K562 (cell line): ENCODE measurements around the gene REG4. TPM values are rescaled to one million over a fixed set of nuclear protein-coding genes. Genes with fewer than 3 reads are reported as not detected.
A peak's percentile ranks its signal among the peaks of the same experiment; 100 is the strongest.

Source experiments
- COPS2 ChIP-seq: fragments of 450-650 bp; conservative IDR thresholded peaks from 2 replicates; pipeline ENCODE4 v1.6.1; 2016; ENCODE audit warnings: mild to moderate bottlenecking, moderate library complexity
- FOSL1 ChIP-seq: fragments of 200-800 bp; sonication (Bioruptor generic); conservative IDR thresholded peaks from 2 replicates; pipeline ENCODE4 v1.6.1; 2016; ENCODE audit warnings: missing genetic modification characterization, missing compliant biosample characterization
- HLTF ChIP-seq: fragments of 450-650 bp; IDR thresholded peaks from 2 replicates; pipeline ENCODE4 v1.6.1; 2016
- HMG20A ChIP-seq: fragments of 450-650 bp; formaldehyde crosslinking; conservative IDR thresholded peaks from 2 replicates; pipeline ENCODE4 v1.4.0; 2020; ENCODE audit warnings: mild to moderate bottlenecking, mixed read lengths
- HMGXB4 ChIP-seq: sonication (generic); formaldehyde crosslinking; IDR thresholded peaks from 2 replicates; pipeline ENCODE4 v1.8.1; 2023; ENCODE audit warnings: mild to moderate bottlenecking, missing genetic modification reagents
- L3MBTL2 ChIP-seq: fragments of 450-650 bp; IDR thresholded peaks from 2 replicates; pipeline ENCODE4 v1.6.1; 2016; ENCODE audit warnings: mild to moderate bottlenecking, moderate library complexity
- NCOA2 ChIP-seq, 2 experiments: fragments of 450-650 bp; IDR thresholded peaks; 2 replicates each; pipeline ENCODE4 v1.6.1; 2018; ENCODE audit warnings: mild to moderate bottlenecking in 2 of 2, moderate library complexity in 1 of 2; ENCODE audit not compliant: partially characterized antibody in 2 of 2
- NFIC ChIP-seq: fragments of 450-650 bp; IDR thresholded peaks from 2 replicates; pipeline ENCODE4 v1.6.1; 2017; ENCODE audit warnings: mild to moderate bottlenecking, inconsistent platforms
- NFYB ChIP-seq: IDR thresholded peaks from 2 replicates; pipeline ENCODE4 v1.6.1; 2011; ENCODE audit warnings: mild to moderate bottlenecking, moderate library complexity; ENCODE audit not compliant: insufficient read length; ENCODE audit errors: extremely low read depth
- POLR2G ChIP-seq: fragments of 200-400 bp; formaldehyde crosslinking; IDR thresholded peaks from 2 replicates; pipeline ENCODE4 v1.6.1; 2017; ENCODE audit warnings: low read depth, mild to moderate bottlenecking, antibody characterized with exemption, low read length, moderate library complexity
- PTRF ChIP-seq: fragments of 450-650 bp; IDR thresholded peaks from 2 replicates; pipeline ENCODE4 v1.6.1; 2016; ENCODE audit warnings: mild to moderate bottlenecking, missing genetic modification characterization, missing compliant biosample characterization
- RREB1 ChIP-seq: fragments of 250-450 bp; sonication (Bioruptor Pico); IDR thresholded peaks from 2 replicates; pipeline ENCODE4 v1.4.0; 2020
- SMARCB1 ChIP-seq: IDR thresholded peaks from 2 replicates; pipeline ENCODE4 v1.6.1; 2011; ENCODE audit warnings: improper control_type of control experiment, low read depth; ENCODE audit not compliant: insufficient read length
- SMC3 ChIP-seq: conservative IDR thresholded peaks from 2 replicates; pipeline ENCODE4 v1.6.1; 2011; ENCODE audit warnings: low read depth, low read length, improper control_type of control experiment; ENCODE audit not compliant: insufficient read depth
- ZBTB49 ChIP-seq: sonication (generic); formaldehyde crosslinking; IDR thresholded peaks from 2 replicates; pipeline ENCODE4 v1.8.0; 2022; ENCODE audit warnings: missing genetic modification reagents, mild to moderate bottlenecking, borderline replicate concordance
- ZC3H8 ChIP-seq: fragments of 450-650 bp; IDR thresholded peaks from 2 replicates; pipeline ENCODE4 v1.6.1; 2017
- ZKSCAN3 ChIP-seq: fragments of 250-450 bp; sonication (Bioruptor Pico); IDR thresholded peaks from 2 replicates; pipeline ENCODE4 v1.4.0; 2020
- ZNF408 ChIP-seq: fragments of 250-450 bp; sonication (Bioruptor Pico); IDR thresholded peaks from 2 replicates; pipeline ENCODE4 v1.4.0; 2020; ENCODE audit warnings: low read depth, mild to moderate bottlenecking, moderate library complexity
- ZNF431 ChIP-seq: sonication (generic); formaldehyde crosslinking; IDR thresholded peaks from 2 replicates; pipeline ENCODE4 v1.8.0; 2022; ENCODE audit warnings: mild to moderate bottlenecking, missing genetic modification reagents
- polyA plus RNA-seq, 8 experiments: library from polyadenylated mRNA; depleted of rRNA in 4 of 8; stranded (reverse) in 5 of 8; unstranded in 3 of 8; fragments of >200 nt; fragmentation: Nextera tagmentation in 2 of 8; fragmentation: Illumina TruSeq in 1 of 8; extraction: Ambion mirVana in 2 of 8; extraction: Trizol in 1 of 8; gene quantifications; 2 replicates each; pipeline versions ENCODE4 v1.2.1 to v1.2.3, GENCODE V29; 2011 to 2014; ENCODE audit warnings: inconsistent platforms in 1 of 8, missing spikeins in 1 of 8
- total RNA-seq, 7 experiments: library from RNA; depleted of rRNA in 6 of 7; stranded (reverse); fragments of >200 nt in 6 of 7; fragmentation: Illumina TruSeq in 2 of 7; extraction: Trizol in 2 of 7; gene quantifications; 2 replicates each; pipeline versions ENCODE4 v1.2.1 to v1.2.3, GENCODE V29; 2011 to 2021; ENCODE audit warnings: low replicate concordance in 1 of 7

Gene REG4
- total and polyA plus RNA-seq, 9 of the 15 experiments (the other 6 are each of a cell fraction or from before 2014, with no cell fraction given): not detected

GRCh38 chr1:119859647-119860046 is 48.4 kb upstream of the REG4 start (continued):
- no peak for TF ChIP-seq ZNF408 (CRISPR knock-in tag)
- no peak for TF ChIP-seq SMARCB1
- TF ChIP-seq FOSL1 (tag): peak; percentile 98
- no peak for TF ChIP-seq POLR2G
- TF ChIP-seq NFIC: peak; percentile 66
- no peak for TF ChIP-seq HLTF
- TF ChIP-seq COPS2: no peak
- TF ChIP-seq SMC3: no peak
- no peak for TF ChIP-seq HMG20A (CRISPR knock-in tag)
- no peak for TF ChIP-seq ZKSCAN3 (CRISPR knock-in tag)
- no peak for TF ChIP-seq NFYB
- TF ChIP-seq ZNF431: no peak
- TF ChIP-seq NCOA2 (IDR thresholded peaks at IDR 0.05; ENCODE audit: partially characterized antibody in 2 of 2): no peak
- no peak for TF ChIP-seq HMGXB4 (CRISPR knock-in tag)
- no peak for TF ChIP-seq RREB1 (CRISPR knock-in tag)
- TF ChIP-seq PTRF (tag): no peak
- no peak for TF ChIP-seq ZBTB49 (CRISPR knock-in tag)
- no peak for TF ChIP-seq ZC3H8
- TF ChIP-seq L3MBTL2: peak; percentile 46; the same call in 1 of the 2 replicates
